GM10266 (cell line): ENCODE results near the gene AKAP1.

Source experiments
- DNase-seq: peaks from one replicate; pipeline ENCODE4 v3.0.0; 2012; ENCODE audit errors: extremely low spot score
- TF ChIP-seq, protein P1 (sequence below): IDR thresholded peaks from 2 replicates; pipeline ENCODE4 v1.5.1; 2012; ENCODE audit warnings: mild to moderate bottlenecking, low read depth; ENCODE audit not compliant: control insufficient read depth, insufficient read depth; ENCODE audit errors: missing control alignments

Gene AKAP1

GRCh38 chr17:57075193-57075592, 9.9 kb upstream of the AKAP1 start:
- DNase-seq, result no peak
- TF ChIP-seq, protein P1, sequence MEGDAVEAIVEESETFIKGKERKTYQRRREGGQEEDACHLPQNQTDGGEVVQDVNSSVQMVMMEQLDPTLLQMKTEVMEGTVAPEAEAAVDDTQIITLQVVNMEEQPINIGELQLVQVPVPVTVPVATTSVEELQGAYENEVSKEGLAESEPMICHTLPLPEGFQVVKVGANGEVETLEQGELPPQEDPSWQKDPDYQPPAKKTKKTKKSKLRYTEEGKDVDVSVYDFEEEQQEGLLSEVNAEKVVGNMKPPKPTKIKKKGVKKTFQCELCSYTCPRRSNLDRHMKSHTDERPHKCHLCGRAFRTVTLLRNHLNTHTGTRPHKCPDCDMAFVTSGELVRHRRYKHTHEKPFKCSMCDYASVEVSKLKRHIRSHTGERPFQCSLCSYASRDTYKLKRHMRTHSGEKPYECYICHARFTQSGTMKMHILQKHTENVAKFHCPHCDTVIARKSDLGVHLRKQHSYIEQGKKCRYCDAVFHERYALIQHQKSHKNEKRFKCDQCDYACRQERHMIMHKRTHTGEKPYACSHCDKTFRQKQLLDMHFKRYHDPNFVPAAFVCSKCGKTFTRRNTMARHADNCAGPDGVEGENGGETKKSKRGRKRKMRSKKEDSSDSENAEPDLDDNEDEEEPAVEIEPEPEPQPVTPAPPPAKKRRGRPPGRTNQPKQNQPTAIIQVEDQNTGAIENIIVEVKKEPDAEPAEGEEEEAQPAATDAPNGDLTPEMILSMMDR, result no peak

DNA sequence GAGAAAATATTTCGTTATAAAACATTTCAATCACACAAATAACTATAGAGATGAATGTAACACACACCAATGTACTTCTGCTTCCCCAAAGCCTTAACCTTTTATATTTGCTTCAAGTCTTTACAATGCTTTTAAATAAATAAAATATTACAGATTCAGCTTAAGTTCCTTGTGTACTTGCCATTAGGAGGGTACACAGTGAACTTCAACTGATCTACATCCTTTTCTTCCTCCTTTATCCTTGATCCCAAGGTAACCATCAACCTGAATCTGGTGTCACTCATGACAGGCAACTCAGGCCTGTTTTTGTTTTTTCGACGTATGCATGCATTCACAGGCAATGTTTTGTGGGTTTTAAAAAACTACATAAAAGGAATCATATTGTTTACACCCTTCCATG, 9.3 kb upstream of the AKAP1 start:
- TF ChIP-seq, protein P1, result no peak
- no peak for DNase-seq

DNA sequence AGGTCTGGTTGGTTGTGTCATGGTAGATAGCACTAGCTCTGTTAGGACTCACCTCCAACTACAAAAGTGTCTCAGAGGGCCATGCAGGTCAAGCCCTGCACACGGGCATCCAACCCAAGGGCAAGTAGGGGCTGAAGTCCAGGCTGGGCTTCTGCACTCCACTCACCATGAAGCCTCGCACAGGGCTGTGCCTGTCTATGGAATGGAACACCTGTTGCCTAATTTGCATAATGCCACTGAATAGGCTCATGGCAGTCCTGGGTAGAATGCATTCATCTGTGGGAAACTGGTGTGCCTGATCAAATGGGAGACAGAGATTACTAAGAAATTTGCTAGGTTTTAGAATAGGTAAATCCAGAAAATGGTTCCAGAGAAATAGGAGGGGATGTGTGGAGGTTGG, 8.0 kb upstream of the AKAP1 start:
- DNase-seq, result no peak
- TF ChIP-seq, protein P1, result no peak

DNA sequence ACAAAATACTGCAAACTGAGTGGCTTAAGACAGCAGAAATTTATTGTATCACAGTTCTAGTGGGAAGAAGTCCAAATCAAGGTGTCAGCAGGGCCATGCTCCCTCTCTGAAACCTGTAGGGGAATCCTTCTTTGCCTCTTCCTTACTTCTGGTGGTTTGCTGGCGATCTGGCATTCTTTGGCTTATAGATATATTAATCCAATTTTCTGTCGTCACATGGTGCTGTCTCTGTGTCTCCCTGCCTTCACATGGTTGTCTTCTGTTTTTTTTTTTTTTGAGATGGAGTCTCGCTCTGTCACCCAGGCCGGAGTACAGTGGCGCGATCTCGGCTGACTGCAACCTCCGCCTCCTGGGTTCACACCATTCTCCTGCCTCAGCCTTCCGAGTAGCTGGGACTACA, 6.8 kb upstream of the AKAP1 start:
- DNase-seq, result no peak
- TF ChIP-seq, protein P1, result no peak

DNA sequence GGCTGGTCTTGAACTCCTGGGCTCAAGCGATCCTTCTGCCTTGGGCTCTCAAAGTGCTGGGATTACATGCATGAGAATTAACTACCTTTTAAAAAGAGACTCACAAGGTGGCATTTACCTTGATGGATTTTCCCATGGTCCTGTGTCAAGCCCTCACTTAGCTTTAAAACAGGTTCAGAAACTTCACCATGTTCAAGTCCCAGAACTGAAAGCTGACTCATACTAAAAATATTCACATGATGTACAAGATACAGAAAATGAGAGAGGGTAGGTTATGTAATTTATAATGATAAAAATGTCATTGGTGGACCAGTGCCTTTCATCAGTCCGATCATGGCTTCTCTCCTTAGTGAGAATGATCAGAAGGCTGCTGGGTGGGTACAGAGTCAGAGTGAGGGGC, 4.3 kb upstream of the AKAP1 start:
- TF ChIP-seq, protein P1, result no peak
- DNase-seq, result peak; percentile 35

GRCh38 chr17:57082441-57082840, 2.6 kb upstream of the AKAP1 start:
- TF ChIP-seq, protein P1, result no peak
- DNase-seq, result no peak

DNA sequence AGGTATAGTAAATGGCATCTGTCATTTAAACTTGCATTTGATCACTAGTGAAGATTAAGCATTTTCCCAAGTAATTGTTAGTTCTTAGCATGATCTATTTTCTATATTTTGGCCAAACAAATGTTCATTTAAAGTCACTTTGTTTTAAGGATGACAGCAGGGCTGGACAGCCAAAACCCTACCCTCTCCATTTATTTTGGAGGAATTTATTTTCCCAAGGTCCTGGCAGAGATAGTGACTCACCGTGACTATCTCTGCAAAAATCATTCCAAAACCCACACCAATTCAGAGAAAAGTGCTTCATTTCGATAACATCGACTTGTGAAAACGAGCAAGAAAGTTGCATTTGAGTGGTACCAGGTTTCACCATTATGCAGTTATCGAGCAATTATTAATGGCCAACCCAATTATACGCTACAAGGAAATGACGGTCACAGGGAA, 665 bp upstream of the AKAP1 start:
- TF ChIP-seq, protein P1, result no peak
- DNase-seq, result no peak
